Activated T-cell treated with anti-CD3 and anti-CD28 coated beads for 24 hours (primary cell): ENCODE measurements around the gene TMEM131.
"Not testable (repeated sequence)": the region's sequence is repeated elsewhere in the genome, so short reads cannot be mapped to it uniquely, and the experiment has no call there.

Source experiments
- DNase-seq: peaks from one replicate; pipeline ENCODE4 v3.0.0-alpha.2; 2020; ENCODE audit warnings: low read depth

The TMEM131 gene

GRCh38 chr2:97861177-97861576, 134.6 kb downstream of the TMEM131 start:
- no peak for DNase-seq

- DNase-seq = no peak
Observed at GRCh38 chr2:97858442-97858841, 137.3 kb downstream of the TMEM131 start.

GRCh38 chr2:97857553-97857952, 138.2 kb downstream of the TMEM131 start:
- no peak for DNase-seq

GRCh38 chr2:97853057-97853456, 142.7 kb downstream of the TMEM131 start:
- not testable (repeated sequence) for DNase-seq

GRCh38 chr2:97851172-97851571, 144.6 kb downstream of the TMEM131 start:
- DNase-seq = no peak

GRCh38 chr2:97849881-97850528, 145.7 kb downstream of the TMEM131 start:
- DNase-seq = no peak

- no peak for DNase-seq
Observed at GRCh38 chr2:97848306-97848705, 147.4 kb downstream of the TMEM131 start.

GRCh38 chr2:97846716-97847115, 149.0 kb downstream of the TMEM131 start:
- not testable (repeated sequence) for DNase-seq

GRCh38 chr2:97845818-97846217, 149.9 kb downstream of the TMEM131 start:
- DNase-seq = no peak

GRCh38 chr2:97845133-97845532, 150.6 kb downstream of the TMEM131 start:
- no peak for DNase-seq

- no peak for DNase-seq
Observed at GRCh38 chr2:97844311-97844859, 151.4 kb downstream of the TMEM131 start.

GRCh38 chr2:97840198-97840597, 155.6 kb downstream of the TMEM131 start:
- no peak for DNase-seq

GRCh38 chr2:97834610-97835009, 161.1 kb downstream of the TMEM131 start:
- no peak for DNase-seq

- no peak for DNase-seq
Observed at GRCh38 chr2:97831121-97831520, 164.6 kb downstream of the TMEM131 start.

- not testable (repeated sequence) for DNase-seq
Observed at GRCh38 chr2:97829255-97829654, 166.5 kb downstream of the TMEM131 start.

- DNase-seq = not testable (repeated sequence)
Observed at GRCh38 chr2:97827013-97827412, 168.7 kb downstream of the TMEM131 start.

- not testable (repeated sequence) for DNase-seq
Observed at GRCh38 chr2:97826266-97826847, 169.4 kb downstream of the TMEM131 start.

GRCh38 chr2:97824011-97824410, 171.7 kb downstream of the TMEM131 start:
- not testable (repeated sequence) for DNase-seq

- not testable (repeated sequence) for DNase-seq
Observed at GRCh38 chr2:97821862-97822261, 173.9 kb downstream of the TMEM131 start.

GRCh38 chr2:97819754-97820153, 176.0 kb downstream of the TMEM131 start:
- no peak for DNase-seq

GRCh38 chr2:97816411-97816810, 179.3 kb downstream of the TMEM131 start:
- no peak for DNase-seq

GRCh38 chr2:97812931-97813330, 182.8 kb downstream of the TMEM131 start:
- no peak for DNase-seq

GRCh38 chr2:97808816-97809215, 186.9 kb downstream of the TMEM131 start:
- no peak for DNase-seq
